CD14-positive monocyte (primary cell): ENCODE data around the gene VN1R5. TPM values are rescaled to one million over a fixed set of nuclear protein-coding genes. Genes with fewer than 3 reads are reported as not detected.

Source experiments
- DNase-seq, 3 donors: peaks; one replicate each; pipeline ENCODE4 v3.0.0-alpha.2; 2011 to 2022
- H2AFZ ChIP-seq: 2 replicates; pipeline ENCODE4 v1.6.0; 2012; ENCODE audit warnings: mild to moderate bottlenecking, low read depth, low read length, inconsistent platforms; ENCODE audit not compliant: insufficient read depth, poor library complexity, severe bottlenecking
- H3K27ac ChIP-seq, 2 donors: 1 replicate in 1 of 2; 2 replicates in 1 of 2; pipeline ENCODE4 v1.5.1; 2012 to 2013; ENCODE audit warnings: low read length in 2 of 2, control low read depth in 1 of 2, inconsistent platforms in 1 of 2, low read depth in 1 of 2, mild to moderate bottlenecking in 1 of 2
- H3K27me3 ChIP-seq, 2 donors: one replicate each; pipeline versions ENCODE4 v1.6.0 to v1.6.1; 2011 to 2013; ENCODE audit warnings: low read length in 2 of 2; ENCODE audit not compliant: control insufficient read depth in 2 of 2, insufficient read depth in 2 of 2
- H3K36me3 ChIP-seq, 2 donors: replicated peaks in 1 of 2; 1 replicate in 1 of 2; 2 replicates in 1 of 2; pipeline versions ENCODE4 v1.5.1 to v1.6.1; 2012 to 2013; ENCODE audit warnings: low read length in 2 of 2, control low read depth in 1 of 2, inconsistent platforms in 1 of 2, mild to moderate bottlenecking in 1 of 2; ENCODE audit not compliant: insufficient read depth in 2 of 2, control insufficient read depth in 1 of 2
- H3K4me1 ChIP-seq, 2 donors: 1 replicate in 1 of 2; 2 replicates in 1 of 2; pipeline versions ENCODE4 v1.5.1 to v1.6.1; 2012 to 2013; ENCODE audit warnings: low read length in 2 of 2, control low read depth in 1 of 2, inconsistent platforms in 1 of 2, mild to moderate bottlenecking in 1 of 2, moderate library complexity in 1 of 2; ENCODE audit not compliant: insufficient read depth in 2 of 2, control insufficient read depth in 1 of 2
- H3K4me2 ChIP-seq: replicated peaks from 2 replicates; pipeline ENCODE3; 2012; ENCODE audit warnings: low read length, moderate library complexity, mild to moderate bottlenecking; ENCODE audit not compliant: poor library complexity, severe bottlenecking; ENCODE audit errors: extremely low read depth
- H3K4me3 ChIP-seq, 3 experiments: fragments of 200-600 bp in 1 of 3; sonication (generic) in 1 of 3; replicated peaks in 1 of 3; 1 replicate in 2 of 3; 2 replicates in 1 of 3; pipeline ENCODE4 v1.5.1; 2011 to 2013; ENCODE audit warnings: low read length in 3 of 3, mild to moderate bottlenecking in 3 of 3, control low read depth in 2 of 3, low read depth in 2 of 3, inconsistent platforms in 1 of 3, moderate library complexity in 1 of 3
- H3K79me2 ChIP-seq: 2 replicates; pipeline ENCODE4 v1.6.0; 2012; ENCODE audit warnings: mild to moderate bottlenecking, control low read depth, inconsistent platforms, low read length, moderate library complexity; ENCODE audit not compliant: insufficient read depth
- H3K9ac ChIP-seq: 2 replicates; pipeline ENCODE4 v1.6.0; 2017; ENCODE audit warnings: low read length, mild to moderate bottlenecking; ENCODE audit not compliant: insufficient read depth, poor library complexity, severe bottlenecking
- H3K9me3 ChIP-seq, 2 donors: replicated peaks in 1 of 2; 1 replicate in 1 of 2; 2 replicates in 1 of 2; pipeline versions ENCODE4 v1.5.1 to v1.6.1; 2012 to 2013; ENCODE audit warnings: low read length in 2 of 2, control low read depth in 1 of 2; ENCODE audit not compliant: control insufficient read depth in 1 of 2, insufficient read depth in 1 of 2
- H4K20me1 ChIP-seq: 2 replicates; pipeline ENCODE4 v1.6.0; 2012; ENCODE audit warnings: mild to moderate bottlenecking, low read length, control low read depth, moderate library complexity; ENCODE audit not compliant: insufficient read depth
- H3K27ac Mint-ChIP-seq, 7 donors: one replicate each; pipeline ENCODE4 v1.8.0; 2020; ENCODE audit warnings: mild to moderate bottlenecking in 7 of 7, mixed read lengths in 7 of 7, moderate library complexity in 6 of 7, inconsistent platforms in 2 of 7
- H3K27me3 Mint-ChIP-seq, 3 donors: one replicate each; pipeline ENCODE4 v1.8.0; 2021 to 2022; ENCODE audit warnings: low read depth in 3 of 3, mild to moderate bottlenecking in 3 of 3, mixed read lengths in 3 of 3, moderate library complexity in 3 of 3, inconsistent platforms in 1 of 3
- H3K36me3 Mint-ChIP-seq, 2 donors: one replicate each; pipeline ENCODE4 v1.8.0; 2020; ENCODE audit warnings: mixed read lengths in 2 of 2, inconsistent platforms in 1 of 2, mild to moderate bottlenecking in 1 of 2
- H3K4me1 Mint-ChIP-seq: one replicate; pipeline ENCODE4 v1.8.0; 2020; ENCODE audit warnings: mild to moderate bottlenecking, mixed read lengths
- H3K4me3 Mint-ChIP-seq, 2 donors: one replicate each; pipeline ENCODE4 v1.8.0; 2020; ENCODE audit warnings: mild to moderate bottlenecking in 2 of 2, mixed read lengths in 2 of 2, moderate library complexity in 1 of 2
- H3K9me3 Mint-ChIP-seq, 7 donors: one replicate each; pipeline ENCODE4 v1.8.0; 2020 to 2022; ENCODE audit warnings: mixed read lengths in 7 of 7, mild to moderate bottlenecking in 6 of 7, moderate library complexity in 6 of 7, inconsistent platforms in 2 of 7
- CTCF ChIP-seq: fragments of 200-600 bp; IDR thresholded peaks from one replicate; pipeline ENCODE4 v1.8.0; 2022; ENCODE audit warnings: antibody characterized with exemption, mild to moderate bottlenecking
- WGBS: methylation state at CpG from one replicate; pipeline ENCODE4 v1.1.5; 2013; ENCODE audit warnings: missing lambda C conversion rate; ENCODE audit not compliant: insufficient coverage; 5-methylcytosine and 5-hydroxymethylcytosine counted together
- intact Hi-C, 2 donors: fragments of 100-400 bp; cut with micrococcal nuclease; formaldehyde crosslinking; loops; one replicate each; pipeline versions ENCODE4 v1.15.0 to v1.15.1; 2023
- polyA plus RNA-seq, 3 donors: library from polyadenylated mRNA; depleted of rRNA in 1 of 3; unstranded in 2 of 3; stranded (reverse) in 1 of 3; fragments of 300-500 nt in 2 of 3; fragments of >200 nt in 1 of 3; fragmentation: Illumina TruSeq in 2 of 3; gene quantifications; 1 replicate in 2 of 3; 2 replicates in 1 of 3; pipeline ENCODE4 v1.2.3, GENCODE V29; 2012 to 2021

VN1R5 gene
- polyA plus RNA-seq, 3 donors: not detected

- H3K9ac ChIP-seq: no peak overlapping the region
- no peaks in the 10 kb centered on the region for H3K9me3 ChIP-seq
- H3K9me3 Mint-ChIP-seq: peaks cover 0 to 2% (median 0%) of the 10 kb centered on the region in 7 donors
- no peak overlapping the region for H3K4me3 ChIP-seq
- no peak overlapping the region for H2AFZ ChIP-seq
- WGBS: 100% methylated on average over 1 of the region's 4 CpGs
- peaks cover 0 to 4% (median 1%) of the 10 kb centered on the region in 3 donors for H3K27me3 Mint-ChIP-seq
- H3K36me3 ChIP-seq: peaks cover 0 to 3% of the 10 kb centered on the region in 2 donors
- H3K4me1 ChIP-seq: no peaks in the 10 kb centered on the region
- H3K4me3 Mint-ChIP-seq: no peak overlapping the region
- no peak overlapping the region for H3K27ac ChIP-seq
- H3K4me1 Mint-ChIP-seq: no peaks in the 10 kb centered on the region
- H3K36me3 Mint-ChIP-seq: peaks cover 16 to 24% of the 10 kb centered on the region in 2 donors
- DNase-seq: no peak
- H3K4me2 ChIP-seq: no peak overlapping the region
- H3K79me2 ChIP-seq: no peaks in the 10 kb centered on the region
- no peak overlapping the region for H3K27ac Mint-ChIP-seq
- H4K20me1 ChIP-seq: no peaks in the 10 kb centered on the region
- intact Hi-C loops: no loop called here
- H3K27me3 ChIP-seq: no peaks in the 10 kb centered on the region
- TF ChIP-seq CTCF: no peak
Measured at GRCh38 chr1:247298701-247299100, 42.8 kb downstream of the VN1R5 start.

GRCh38 chr1:247299723-247300381 is 44.0 kb downstream of the VN1R5 start:
- H3K36me3 ChIP-seq: peaks cover 0 to 3% of the 10 kb centered on the region in 2 donors
- Mint-ChIP-seq H3K4me1 (no peaks in the 10 kb centered on the region), H3K4me3 (no peak overlapping the region), H3K27me3 (peaks cover 0 to 4% (median 1%) of the 10 kb centered on the region in 3 donors), H3K36me3 (peaks cover 16 to 27% of the 10 kb centered on the region in 2 donors), H3K9me3 (peaks cover 0 to 2% (median 0%) of the 10 kb centered on the region in 7 donors), H3K27ac (no peak overlapping the region)
- H3K4me3 ChIP-seq: no peak overlapping the region
- no peaks in the 10 kb centered on the region for H3K79me2 ChIP-seq
- H3K4me1 ChIP-seq: no peaks in the 10 kb centered on the region
- no peak overlapping the region for H2AFZ ChIP-seq
- TF ChIP-seq CTCF: no peak
- 98% methylated on average over 8 of the region's 12 CpGs for WGBS
- H3K4me2 ChIP-seq: no peak overlapping the region
- intact Hi-C loops: no loop called here
- no peaks in the 10 kb centered on the region for H3K9me3 ChIP-seq
- no peak overlapping the region for H3K9ac ChIP-seq
- H3K27me3 ChIP-seq: no peaks in the 10 kb centered on the region
- H4K20me1 ChIP-seq: no peaks in the 10 kb centered on the region
- DNase-seq: no peak
- H3K27ac ChIP-seq: no peak overlapping the region
